B cell (primary cell): ENCODE data around the gene DKC1. TPM values are rescaled to one million over a fixed set of nuclear protein-coding genes. Genes with fewer than 3 reads are reported as not detected.

Experiments
- ATAC-seq: fragments of 200-7000 bp; cut with Tn5 transposase; one replicate; pipeline ENCODE4 v1.10.0; 2021; ENCODE audit warnings: low read depth, mild to moderate bottlenecking, moderate number of reproducible peaks, moderate library complexity
- CTCF ChIA-PET: fragments of 350-600 bp; sonication (Branson Sonifier 250); formaldehyde crosslinking; loops from one replicate; lab custom pipeline; 2021; ENCODE audit warnings: antibody characterized with exemption, inconsistent platforms; lab: Charles Lee
- POLR2A ChIA-PET: fragments of 350-600 bp; sonication (Branson Sonifier 250); formaldehyde crosslinking; loops from one replicate; lab custom pipeline; 2021; ENCODE audit warnings: antibody characterized with exemption; lab: Charles Lee
- DNase-seq: peaks from one replicate; pipeline ENCODE4 v3.0.0; 2013
- H2AFZ ChIP-seq: 2 replicates; pipeline ENCODE4 v1.6.1; 2012; ENCODE audit warnings: mild to moderate bottlenecking, low read depth, low read length; ENCODE audit not compliant: insufficient read depth, poor library complexity, severe bottlenecking
- H3K27ac ChIP-seq, 2 donors: 1 replicate in 1 of 2; 2 replicates in 1 of 2; pipeline ENCODE4 v1.5.1; 2012 to 2013; ENCODE audit warnings: low read length in 2 of 2, mild to moderate bottlenecking in 2 of 2, moderate library complexity in 1 of 2
- H3K27me3 ChIP-seq, 4 experiments: fragments of 200-600 bp in 1 of 4; sonication (generic) in 1 of 4; replicated peaks in 1 of 4; 1 replicate in 2 of 4; 2 replicates in 2 of 4; pipeline versions ENCODE4 v1.6.1 to v1.7.0; 2013 to 2016; ENCODE audit warnings: low read length in 3 of 4, mild to moderate bottlenecking in 2 of 4, mixed read lengths in 1 of 4, moderate library complexity in 1 of 4; ENCODE audit not compliant: insufficient read depth in 4 of 4, control insufficient read depth in 3 of 4; ENCODE audit errors: control extremely low read depth in 1 of 4
- H3K36me3 ChIP-seq, 2 experiments: replicated peaks in 1 of 2; 1 replicate in 1 of 2; 2 replicates in 1 of 2; pipeline versions ENCODE4 v1.6.1 to v1.7.1; 2013; ENCODE audit warnings: low read length in 1 of 2; ENCODE audit not compliant: insufficient read depth in 2 of 2, control insufficient read depth in 1 of 2; ENCODE audit errors: control extremely low read depth in 1 of 2, extremely low read depth in 1 of 2
- H3K4me1 ChIP-seq, 2 donors: fragments of 200-600 bp in 1 of 2; sonication (generic) in 1 of 2; 1 replicate in 1 of 2; 2 replicates in 1 of 2; pipeline versions ENCODE4 v1.5.1 to v1.6.1; 2013 to 2017; ENCODE audit warnings: low read length in 2 of 2; ENCODE audit not compliant: control insufficient read depth in 2 of 2, insufficient read depth in 2 of 2
- H3K4me2 ChIP-seq: replicated peaks from 2 replicates; pipeline ENCODE3; 2012; ENCODE audit warnings: mild to moderate bottlenecking, low read depth, low read length; ENCODE audit not compliant: poor library complexity, severe bottlenecking
- H3K4me3 ChIP-seq, 5 experiments: fragments of 200-600 bp in 1 of 5; sonication (generic) in 1 of 5; 1 replicate in 3 of 5; 2 replicates in 2 of 5; pipeline versions ENCODE4 v1.5.1 to v1.7.0; 2011 to 2016; ENCODE audit warnings: low read length in 4 of 5, mild to moderate bottlenecking in 4 of 5, low read depth in 2 of 5, control low read depth in 1 of 5, moderate library complexity in 1 of 5; ENCODE audit not compliant: insufficient read depth in 1 of 5; ENCODE audit errors: control extremely low read depth in 1 of 5, extremely low read depth in 1 of 5
- H3K79me2 ChIP-seq: fragments of 200-600 bp; sonication (generic); one replicate; pipeline ENCODE4 v1.6.0; 2016; ENCODE audit warnings: low read length; ENCODE audit not compliant: control insufficient read depth, insufficient read depth
- H3K9ac ChIP-seq: fragments of 200-600 bp; sonication (generic); 2 replicates; pipeline ENCODE4 v1.6.1; 2017; ENCODE audit warnings: mild to moderate bottlenecking, low read length, moderate library complexity
- H3K9me3 ChIP-seq, 3 donors: one replicate each; pipeline versions ENCODE4 v1.6.1 to v1.7.1; 2013; ENCODE audit warnings: low read length in 2 of 3; ENCODE audit not compliant: control insufficient read depth in 2 of 3, insufficient read depth in 1 of 3; ENCODE audit errors: control extremely low read depth in 1 of 3
- H4K20me1 ChIP-seq: 2 replicates; pipeline ENCODE4 v1.6.0; 2012; ENCODE audit warnings: mild to moderate bottlenecking, low read length; ENCODE audit not compliant: insufficient read depth, control insufficient read depth, poor library complexity, severe bottlenecking
- H3K27ac Mint-ChIP-seq: one replicate; pipeline ENCODE4 v1.8.0; 2021; ENCODE audit warnings: mixed read lengths
- H3K27me3 Mint-ChIP-seq: one replicate; pipeline ENCODE4 v1.8.0; 2021; ENCODE audit warnings: mixed read lengths
- H3K4me1 Mint-ChIP-seq: one replicate; pipeline ENCODE4 v1.8.0; 2021; ENCODE audit warnings: mixed read lengths
- H3K4me3 Mint-ChIP-seq: one replicate; pipeline ENCODE4 v1.8.0; 2021; ENCODE audit warnings: mixed read lengths
- H3K9me3 Mint-ChIP-seq: one replicate; pipeline ENCODE4 v1.8.0; 2022; ENCODE audit warnings: mixed read lengths; ENCODE audit not compliant: insufficient read depth
- CTCF ChIP-seq: fragments of 200-600 bp; IDR thresholded peaks from one replicate; pipeline ENCODE4 v1.8.0; 2022; ENCODE audit warnings: antibody characterized with exemption, mild to moderate bottlenecking
- EZH2 ChIP-seq: IDR thresholded peaks from 2 replicates; pipeline ENCODE4 v1.6.1; 2012; ENCODE audit warnings: borderline replicate concordance, low read depth, mild to moderate bottlenecking, moderate library complexity, low read length; ENCODE audit not compliant: insufficient read depth, poor library complexity, severe bottlenecking
- WGBS: methylation state at CpG from one replicate; pipeline ENCODE4 v1.1.5; 2013; ENCODE audit warnings: missing lambda C conversion rate; ENCODE audit not compliant: insufficient coverage; 5-methylcytosine and 5-hydroxymethylcytosine counted together
- intact Hi-C: fragments of 100-400 bp; cut with micrococcal nuclease; formaldehyde crosslinking; loops from one replicate; pipeline ENCODE4 v1.10.0; 2022
- polyA plus RNA-seq: library from polyadenylated mRNA; depleted of rRNA; stranded (reverse); fragments of >200 nt; gene quantifications from 2 replicates; pipeline ENCODE4 v1.2.3, GENCODE V29; 2012
- total RNA-seq, 2 donors: library from RNA; stranded (reverse); fragments of 120-200 nt in 1 of 2; gene quantifications; 1 replicate in 1 of 2; 2 replicates in 1 of 2; pipeline versions ENCODE4 v1.2.3 to v1.2.4, GENCODE V29; 2013 to 2022

The DKC1 gene
- total and polyA plus RNA-seq, 2 donors (not counting 1 experiment from before 2014, with no cell fraction given) = 18.8 to 73.5 TPM

- H3K4me3 ChIP-seq = no peak overlapping the region
- DNase-seq (no peak), ATAC-seq (no peak)
- Mint-ChIP-seq H3K27me3 (no peaks in the 10 kb centered on the region), H3K27ac (no peak overlapping the region), H3K4me3 (no peak overlapping the region), H3K9me3 (no peaks in the 10 kb centered on the region), H3K4me1 (peaks cover 31% of the 10 kb centered on the region)
- H3K27me3 ChIP-seq = no peaks in the 10 kb centered on the region
- no peaks in the 10 kb centered on the region for H3K9me3 ChIP-seq
- no peak overlapping the region for H3K9ac ChIP-seq
- H3K27ac ChIP-seq = no peak overlapping the region
- no peak overlapping the region for H3K4me2 ChIP-seq
- no peaks in the 10 kb centered on the region for H3K36me3 ChIP-seq
- ChIA-PET CTCF (no interaction called here), POLR2A (no interaction called here)
- H4K20me1 ChIP-seq = no peaks in the 10 kb centered on the region
- TF ChIP-seq CTCF = no peak
- no peak for TF ChIP-seq EZH2
- WGBS = 17% methylated on average over 1 of the region's 9 CpGs
- no peaks in the 10 kb centered on the region for H3K79me2 ChIP-seq
- H2AFZ ChIP-seq = peak overlapping the region; percentile 54
- intact Hi-C loops = loop anchor here (10.0 kb wide), 1 partner anchor 225 kb away; the partner anchor contains the start of genes F8 and FUNDC2
- H3K4me1 ChIP-seq = peaks cover 11 to 12% of the 10 kb centered on the region in 2 donors
These were observed 37.1 kb downstream of the DKC1 start for GRCh38 chrX:154799556-154800348.
